ENCODE data around the gene CACNG4. TPM values are rescaled to one million over a fixed set of nuclear protein-coding genes. Genes with fewer than 3 reads are reported as not detected.

The CACNG4 gene
- total RNA-seq, 1 experiment from 2014 or later = 26.1 TPM

DNA sequence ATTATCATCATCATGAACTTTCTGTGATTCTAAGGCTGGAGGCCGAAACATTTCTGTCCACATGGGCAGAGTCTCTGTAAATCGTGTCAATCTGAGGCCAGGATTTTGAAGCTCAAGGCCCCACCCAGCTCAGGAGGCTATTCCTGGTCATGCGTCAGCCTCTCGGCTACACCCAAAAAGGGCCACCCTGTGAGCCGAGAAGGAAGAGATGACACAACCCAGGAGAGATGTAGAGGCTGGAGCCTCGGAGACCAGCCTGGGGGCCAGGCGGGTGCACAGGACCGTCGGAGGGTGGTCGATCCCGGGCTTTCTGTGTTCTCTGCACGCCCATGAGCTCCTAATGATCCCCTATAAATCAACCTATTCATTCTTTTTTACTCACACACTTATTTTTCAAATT is 78.8 kb downstream of the CACNG4 start:
- DNase-seq (ENCODE audit: low spot score) = no peak

DNA sequence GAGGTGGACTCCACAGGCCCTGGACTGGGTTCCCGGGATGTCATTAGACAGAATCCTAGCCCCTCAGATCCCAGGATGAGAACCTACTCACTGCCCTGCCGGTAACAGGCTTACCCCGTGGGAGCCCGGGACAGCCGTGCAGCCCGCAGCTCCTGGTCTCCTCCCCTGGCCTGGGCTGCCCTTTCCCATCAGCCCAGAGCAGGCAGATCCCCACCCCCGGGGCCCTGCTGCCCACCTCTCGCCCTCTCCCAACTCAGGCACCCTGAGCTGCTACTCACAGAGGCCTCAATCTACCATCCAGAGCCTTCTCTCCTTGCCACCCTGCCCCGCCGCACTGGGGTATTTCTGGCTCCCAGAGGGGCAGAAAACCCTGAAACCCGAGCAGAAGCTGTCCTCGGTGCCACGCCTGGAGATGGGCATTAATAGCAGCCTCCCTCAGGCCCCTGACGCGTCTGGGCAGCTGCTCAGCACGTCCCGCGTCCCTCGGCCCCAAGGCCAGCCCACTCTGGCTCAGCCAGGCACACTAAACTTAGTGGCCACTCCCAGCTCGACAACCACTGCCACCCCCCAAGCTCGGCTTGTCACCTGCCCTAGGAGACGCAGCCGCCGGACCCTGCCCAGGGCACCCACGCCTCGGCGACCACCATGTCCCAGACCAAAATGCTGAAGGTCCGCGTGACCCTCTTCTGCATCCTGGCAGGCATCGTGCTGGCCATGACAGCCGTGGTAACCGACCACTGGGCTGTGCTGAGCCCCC is 79.7 kb downstream of the CACNG4 start, which contains the start of gene CACNG1:
Gene CACNG1 (plus strand): TSS at position 539 of the 757 bp plus-strand sequence. CDS start 107 bp downstream, at position 646.
- DNase-seq (ENCODE audit: low spot score) = no peak

DNA sequence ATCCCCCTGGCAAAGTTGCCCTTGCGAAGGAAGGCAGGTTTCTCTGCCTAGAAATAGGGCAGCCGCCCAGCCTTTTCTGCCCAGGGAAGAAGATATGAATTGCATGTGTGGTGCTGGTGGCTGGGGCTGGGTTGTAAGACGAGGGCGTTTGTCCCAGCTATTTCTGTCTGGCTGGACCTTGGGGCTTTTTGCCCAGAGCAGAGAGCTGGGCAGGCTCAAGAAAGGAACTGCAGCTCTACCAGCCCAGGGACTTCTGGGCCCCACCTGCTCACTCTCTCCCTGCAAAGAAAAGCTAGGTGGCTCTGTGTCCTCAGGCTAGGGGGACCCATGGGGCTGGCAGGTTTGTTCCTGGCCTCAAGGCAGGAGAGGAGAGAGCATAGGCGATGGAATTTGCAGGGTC is 80.4 kb downstream of the CACNG4 start:
- no peak for DNase-seq (ENCODE audit: low spot score)

GRCh38 chr17:67046398-67046797 is 81.9 kb downstream of the CACNG4 start:
- DNase-seq (ENCODE audit: low spot score) = no peak

GRCh38 chr17:67047382-67047781 is 82.9 kb downstream of the CACNG4 start:
- no peak for DNase-seq (ENCODE audit: low spot score)

DNA sequence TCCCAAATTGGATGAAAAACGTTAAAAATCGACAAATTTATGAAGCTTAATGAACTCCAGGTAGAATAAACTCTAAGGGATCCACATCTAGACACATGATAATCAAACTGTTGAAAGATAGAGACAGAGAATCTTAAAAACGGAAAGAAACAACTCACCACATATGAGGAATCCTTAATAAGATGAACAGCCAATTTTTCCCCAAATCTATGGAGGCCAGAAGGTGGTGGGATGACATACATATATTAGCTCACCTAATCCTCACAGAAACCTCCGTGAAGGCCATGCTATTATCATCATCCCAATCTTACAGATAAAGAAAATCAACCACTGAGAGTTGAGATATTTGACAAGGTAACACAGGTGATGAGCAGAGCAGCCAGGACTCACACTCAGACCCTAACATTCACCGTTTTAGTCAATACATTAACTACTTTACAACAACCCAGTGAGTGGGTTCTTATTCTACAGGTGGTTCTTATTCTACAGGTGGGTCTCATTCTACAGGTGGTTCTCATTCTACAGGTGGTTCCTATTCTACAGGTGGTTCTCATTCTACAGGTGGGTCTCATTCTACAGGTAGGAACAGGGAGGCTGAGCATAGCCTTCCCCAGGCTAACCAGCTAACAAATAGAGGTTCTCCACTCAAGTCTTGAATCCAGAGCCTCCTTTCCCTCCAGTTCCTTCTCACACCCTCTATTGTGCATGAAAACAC is 84.7 kb downstream of the CACNG4 start:
- DNase-seq (ENCODE audit: low spot score) = no peak

DNA sequence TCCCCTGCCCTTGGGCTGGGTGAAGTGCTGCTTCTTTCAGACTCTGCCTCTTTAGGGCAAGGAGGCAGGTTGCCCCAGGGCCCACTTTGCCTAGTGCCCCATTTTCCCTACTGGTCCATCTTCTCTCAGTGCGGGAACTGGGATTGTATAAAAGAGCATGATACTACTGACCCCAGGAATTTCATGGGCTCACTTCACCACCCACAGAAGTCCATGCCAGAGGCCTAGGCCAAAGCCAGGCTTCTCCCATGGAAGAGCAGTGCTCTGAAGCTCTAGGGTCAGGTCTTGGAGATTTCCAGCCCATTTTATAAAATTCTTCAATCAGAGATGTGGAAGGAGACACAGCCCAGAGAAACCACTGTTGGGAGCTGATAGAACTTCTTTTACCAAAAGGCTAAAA is 85.6 kb downstream of the CACNG4 start:
- no peak for DNase-seq (ENCODE audit: low spot score)

- no peak for DNase-seq (ENCODE audit: low spot score)
Observed at GRCh38 chr17:67050471-67051154, 86.1 kb downstream of the CACNG4 start.

DNA sequence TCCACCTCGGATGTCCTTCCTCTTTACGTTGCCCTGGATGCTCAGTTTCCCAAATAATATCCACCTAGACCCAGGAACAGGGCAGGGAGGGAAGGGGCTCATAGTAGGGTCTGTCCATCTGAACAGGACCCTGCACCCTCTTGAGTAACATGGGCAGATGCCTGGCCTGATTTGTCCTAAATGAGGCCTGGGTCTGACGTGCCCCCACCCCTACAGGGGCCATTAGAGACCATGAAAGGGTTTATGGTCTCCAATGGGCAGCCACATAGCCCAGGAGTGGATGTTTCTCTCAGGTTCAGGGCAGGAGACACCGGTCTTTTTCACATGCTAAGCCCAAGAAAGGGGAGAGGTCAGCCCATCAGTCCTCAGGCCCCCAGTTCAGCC is 86.6 kb downstream of the CACNG4 start:
- DNase-seq (ENCODE audit: low spot score) = no peak

DNA sequence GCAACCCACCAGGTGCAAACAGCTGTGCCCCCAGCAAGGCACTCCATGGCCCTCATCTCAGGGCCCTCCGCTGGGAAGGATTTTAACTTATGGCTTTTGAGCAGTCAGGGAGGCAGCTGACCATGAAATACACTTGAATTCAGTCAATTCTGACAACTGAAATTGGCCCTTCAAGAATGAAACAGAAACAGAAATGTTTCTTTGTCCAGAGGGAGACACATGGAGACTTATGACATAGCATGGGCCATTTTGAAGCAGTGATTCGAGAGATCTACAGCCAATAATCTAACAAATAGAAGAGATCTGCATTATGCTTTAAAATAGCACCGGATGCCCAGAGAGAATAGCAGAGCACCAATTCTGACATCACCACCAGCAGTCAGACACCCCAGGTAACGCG is 87.3 kb downstream of the CACNG4 start:
- DNase-seq (ENCODE audit: low spot score) = no peak

DNA sequence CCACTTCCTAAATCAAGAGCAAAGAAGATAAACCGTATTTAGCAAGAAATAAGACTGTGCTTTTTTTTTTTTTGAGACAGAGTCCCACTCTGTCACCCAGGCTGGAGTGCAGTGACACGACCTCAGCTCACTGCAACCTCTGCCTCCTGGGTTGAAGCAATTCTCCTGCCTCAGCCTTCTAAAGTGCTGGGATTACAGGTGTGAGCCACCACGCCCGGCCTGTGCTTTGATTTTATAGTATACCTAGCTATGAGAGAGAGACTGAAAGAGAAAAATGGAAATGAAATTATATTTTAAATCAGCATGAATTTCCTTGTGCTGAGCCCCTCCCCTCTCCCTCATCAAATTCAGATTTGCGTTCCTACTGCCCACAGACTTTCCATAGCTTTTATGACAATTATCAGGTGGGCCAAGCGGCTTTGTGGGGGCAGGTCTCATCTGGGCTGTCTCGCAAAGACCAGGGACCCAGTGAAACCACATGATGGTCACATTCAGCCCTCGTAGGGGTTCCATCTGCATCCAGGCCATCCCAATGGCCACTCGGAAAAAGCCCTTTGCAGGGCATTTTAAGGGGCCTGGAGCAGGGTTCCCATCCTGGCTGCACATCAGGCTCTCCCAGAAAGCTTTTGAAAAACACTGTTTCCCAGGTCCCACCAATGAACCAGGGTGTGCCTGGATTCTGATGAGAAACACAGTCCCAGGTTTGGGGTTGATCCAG is 88.4 kb downstream of the CACNG4 start:
- no peak for DNase-seq (ENCODE audit: low spot score)

- DNase-seq (ENCODE audit: low spot score) = no peak
Observed at GRCh38 chr17:67053438-67054000, 89.0 kb downstream of the CACNG4 start.

DNA sequence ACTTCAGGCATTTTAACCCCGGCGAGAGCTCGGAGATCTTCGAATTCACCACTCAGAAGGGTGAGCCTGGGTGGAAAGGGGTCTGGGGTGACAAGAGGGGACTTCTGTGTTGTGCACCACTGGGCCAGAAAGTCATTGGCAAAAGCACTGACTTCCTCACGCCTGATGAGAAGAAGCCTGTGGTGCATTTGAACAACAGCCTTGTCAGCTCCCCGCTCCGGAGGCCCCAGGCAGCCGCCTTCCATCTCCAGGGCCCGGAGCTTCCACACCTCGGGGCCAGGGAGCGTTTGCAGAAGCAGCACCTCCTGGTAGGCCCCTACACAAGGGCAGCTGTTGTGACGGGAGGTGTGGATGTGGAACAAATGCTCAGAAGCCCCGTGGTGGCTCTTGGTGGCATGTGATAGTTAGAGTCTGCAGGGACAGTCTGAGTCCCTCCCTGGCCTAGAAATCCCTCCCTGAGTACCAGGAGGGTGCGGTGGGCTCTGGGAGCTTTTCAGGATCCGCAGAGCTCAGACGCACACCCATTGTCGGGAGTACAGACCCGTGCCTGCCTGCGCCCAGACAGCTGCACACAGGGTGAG is 89.6 kb downstream of the CACNG4 start:
- no peak for DNase-seq (ENCODE audit: low spot score)

DNA sequence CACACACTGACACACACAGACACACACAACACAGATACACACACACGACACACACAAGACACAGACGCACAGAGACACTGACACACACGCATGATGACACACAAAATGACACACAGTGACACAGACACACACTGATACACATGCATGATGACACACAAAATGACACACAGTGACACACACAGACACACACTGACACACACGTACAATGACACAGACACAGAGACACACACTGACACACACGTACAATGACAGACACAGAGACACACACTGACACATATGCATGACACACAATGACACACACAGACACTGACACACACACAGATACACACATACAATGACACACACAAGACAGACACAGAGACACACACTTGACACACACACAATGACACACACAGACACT is 90.1 kb downstream of the CACNG4 start:
- no peak for DNase-seq (ENCODE audit: low spot score)

DNA sequence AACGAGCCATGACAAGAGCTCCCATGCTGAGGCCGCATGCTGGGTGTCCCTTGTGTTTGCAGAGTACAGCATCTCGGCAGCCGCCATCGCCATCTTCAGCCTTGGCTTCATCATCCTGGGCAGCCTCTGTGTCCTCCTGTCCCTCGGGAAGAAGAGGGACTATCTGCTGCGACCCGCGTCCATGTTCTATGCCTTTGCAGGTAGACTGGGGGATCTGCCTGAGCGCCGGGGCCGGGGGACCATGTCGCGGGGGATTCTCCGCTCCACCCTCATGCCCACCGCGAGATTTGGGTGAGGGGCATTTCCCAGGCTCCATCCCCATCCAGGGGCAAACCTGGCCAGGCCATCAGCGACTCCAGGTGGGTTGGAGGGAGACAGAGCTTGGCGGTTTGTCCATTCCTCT is 90.5 kb downstream of the CACNG4 start:
- DNase-seq (ENCODE audit: low spot score) = no peak

DNA sequence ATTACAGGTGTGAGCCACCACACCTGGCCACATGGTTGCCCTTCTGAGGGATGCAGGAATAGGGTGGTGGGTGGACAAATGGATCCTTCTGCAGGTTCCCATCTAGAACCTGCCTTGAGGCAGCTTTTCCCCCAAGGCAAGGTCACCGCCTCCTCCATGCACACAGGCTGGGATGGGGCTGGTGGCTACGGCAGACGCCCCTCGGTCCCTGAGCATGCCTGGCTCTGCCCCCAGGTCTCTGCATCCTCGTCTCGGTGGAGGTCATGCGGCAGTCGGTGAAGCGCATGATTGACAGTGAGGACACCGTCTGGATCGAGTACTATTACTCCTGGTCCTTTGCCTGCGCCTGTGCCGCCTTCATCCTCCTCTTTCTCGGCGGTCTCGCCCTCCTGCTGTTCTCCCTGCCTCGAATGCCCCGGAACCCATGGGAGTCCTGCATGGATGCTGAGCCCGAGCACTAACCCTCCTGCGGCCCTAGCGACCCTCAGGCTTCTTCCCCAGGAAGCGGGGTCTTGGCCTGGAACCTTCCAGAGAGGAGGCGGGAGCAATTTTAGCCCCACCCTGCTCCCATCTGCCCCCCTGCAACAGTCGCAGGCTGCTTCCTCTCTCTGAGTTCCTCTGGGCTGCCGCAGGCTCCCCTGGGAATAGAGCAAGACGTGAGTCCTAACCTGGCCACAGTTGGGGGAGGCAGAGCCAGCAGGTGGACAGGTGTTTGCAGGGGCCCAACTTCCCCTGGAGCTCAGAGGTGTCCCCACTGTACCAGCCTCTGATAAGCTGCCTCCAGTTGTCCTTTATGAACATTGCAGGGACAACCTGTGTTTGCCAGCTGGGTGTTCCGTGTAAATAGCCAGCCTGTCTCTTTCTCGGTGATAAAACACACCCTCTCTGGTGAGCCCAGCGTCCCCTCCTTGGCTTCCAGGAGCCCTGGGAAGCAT is 91.6 kb downstream of the CACNG4 start:
- DNase-seq (ENCODE audit: low spot score) = no peak

DNA sequence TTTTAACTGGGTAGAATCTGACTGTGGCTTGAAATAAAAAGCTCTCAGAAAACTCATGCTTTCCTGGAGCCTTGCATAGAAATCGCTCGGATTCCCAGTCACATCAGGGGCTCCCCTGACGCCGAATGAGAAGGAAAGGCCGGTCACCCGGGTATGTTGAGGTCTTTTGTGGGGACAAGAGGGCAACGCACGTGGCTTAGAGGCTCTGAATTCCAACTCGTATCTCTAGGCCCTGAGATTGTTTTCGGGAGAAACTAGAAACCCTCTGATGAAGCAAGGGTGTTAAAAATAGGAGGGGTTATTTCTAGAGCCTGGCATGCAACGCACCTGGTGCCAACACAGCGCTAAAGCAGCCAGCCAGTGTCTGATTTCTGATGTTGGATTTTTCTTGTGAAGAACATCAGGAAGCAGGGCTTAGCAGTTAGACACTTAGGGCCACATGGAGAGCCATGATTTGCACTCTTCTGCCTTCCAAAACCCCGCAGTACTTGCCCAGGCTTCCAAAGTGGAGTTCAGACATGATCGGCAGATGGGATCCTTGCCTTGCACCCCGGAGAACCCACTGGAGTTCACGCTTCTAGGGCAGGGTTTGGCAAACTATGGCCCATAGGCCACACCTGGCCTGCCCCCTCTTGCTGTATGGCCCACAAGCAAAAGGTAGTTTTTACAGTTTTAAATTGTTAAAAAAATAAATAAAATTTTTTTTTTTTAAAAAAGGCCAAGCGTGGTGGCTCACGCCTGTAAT is 92.4 kb downstream of the CACNG4 start:
- DNase-seq (ENCODE audit: low spot score) = no peak

GRCh38 chr17:67058036-67058435 is 93.5 kb downstream of the CACNG4 start:
- no peak for DNase-seq (ENCODE audit: low spot score)

DNA sequence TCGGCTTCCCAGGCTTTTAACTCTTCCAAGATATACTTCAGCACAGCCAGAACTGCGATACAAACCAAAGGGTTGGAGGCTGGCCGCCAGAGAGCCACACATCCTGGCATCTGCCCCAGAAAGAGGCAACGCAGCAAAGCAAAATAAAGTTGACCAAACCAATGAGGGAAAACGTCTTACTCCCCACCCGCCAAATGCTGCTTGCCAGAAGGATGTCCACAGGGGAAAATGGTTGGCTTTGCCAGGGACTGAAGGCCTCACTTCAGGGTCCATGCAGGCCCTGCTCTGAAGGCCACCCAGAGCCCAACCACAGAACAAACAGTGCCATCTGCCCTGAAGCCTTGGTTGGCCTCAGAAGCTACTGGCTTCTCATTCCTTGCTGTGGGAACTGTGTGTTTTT is 94.9 kb downstream of the CACNG4 start:
- no peak for DNase-seq (ENCODE audit: low spot score)

GRCh38 chr17:67063141-67063540 is 98.6 kb downstream of the CACNG4 start:
- no peak for DNase-seq (ENCODE audit: low spot score)
